Choroid plexus epithelial cell (primary cell): ENCODE results near the gene DCAF6.

Experiments
- DNase-seq: peaks from one replicate; pipeline ENCODE4 v3.0.0-alpha.2; 2010; ENCODE audit warnings: low read depth
- H3K4me3 ChIP-seq: 2 replicates; pipeline ENCODE4 v1.5.1; 2011; ENCODE audit warnings: low read depth, mild to moderate bottlenecking, control low read depth, low read length, moderate library complexity
- TF ChIP-seq, protein P1 (sequence below): conservative IDR thresholded peaks from 2 replicates; pipeline ENCODE4 v1.5.1; 2011; ENCODE audit warnings: low read depth, mild to moderate bottlenecking, control low read depth, inconsistent platforms, low read length, moderate library complexity

DCAF6 gene

DNA sequence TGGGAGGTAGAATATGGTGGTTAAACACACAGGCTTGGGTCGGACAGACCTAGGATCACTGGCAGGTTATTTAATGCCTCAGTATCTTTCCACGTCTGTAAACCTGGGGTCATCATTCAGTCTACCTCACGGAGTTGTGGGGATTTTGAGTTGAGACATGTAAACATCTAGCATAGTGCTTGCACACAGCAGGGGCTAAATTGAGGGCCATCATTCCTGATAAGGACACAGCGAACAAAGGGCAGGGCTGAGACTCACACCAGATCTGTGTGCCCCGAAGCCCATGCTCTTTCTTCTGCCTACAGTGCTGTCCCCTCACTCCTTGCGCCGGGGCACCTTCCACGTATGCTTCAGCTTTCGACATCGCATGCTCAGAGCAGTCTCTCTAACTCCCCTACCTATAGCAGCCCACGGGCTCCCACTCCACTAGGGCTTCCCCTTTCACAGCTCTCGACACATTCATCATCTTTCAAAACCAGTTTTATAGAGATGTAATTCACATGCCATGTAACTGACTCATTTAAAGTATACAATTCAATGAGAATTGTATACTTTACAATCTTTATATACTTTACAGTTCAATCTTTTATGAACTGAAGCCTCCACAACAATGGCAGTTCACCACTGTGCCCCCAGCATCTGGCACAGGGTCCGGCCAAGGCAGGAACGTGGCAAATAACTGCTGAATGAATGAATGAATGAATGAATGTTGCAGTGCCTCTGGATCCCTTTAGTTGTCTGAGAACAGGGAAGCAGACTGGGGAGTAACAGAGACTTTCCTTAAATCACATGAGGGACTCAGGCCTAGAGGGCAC is 152.2 kb downstream of the DCAF6 start:
- H3K4me3 ChIP-seq, result no peak overlapping the region
- no peak for DNase-seq
- TF ChIP-seq, protein P1, sequence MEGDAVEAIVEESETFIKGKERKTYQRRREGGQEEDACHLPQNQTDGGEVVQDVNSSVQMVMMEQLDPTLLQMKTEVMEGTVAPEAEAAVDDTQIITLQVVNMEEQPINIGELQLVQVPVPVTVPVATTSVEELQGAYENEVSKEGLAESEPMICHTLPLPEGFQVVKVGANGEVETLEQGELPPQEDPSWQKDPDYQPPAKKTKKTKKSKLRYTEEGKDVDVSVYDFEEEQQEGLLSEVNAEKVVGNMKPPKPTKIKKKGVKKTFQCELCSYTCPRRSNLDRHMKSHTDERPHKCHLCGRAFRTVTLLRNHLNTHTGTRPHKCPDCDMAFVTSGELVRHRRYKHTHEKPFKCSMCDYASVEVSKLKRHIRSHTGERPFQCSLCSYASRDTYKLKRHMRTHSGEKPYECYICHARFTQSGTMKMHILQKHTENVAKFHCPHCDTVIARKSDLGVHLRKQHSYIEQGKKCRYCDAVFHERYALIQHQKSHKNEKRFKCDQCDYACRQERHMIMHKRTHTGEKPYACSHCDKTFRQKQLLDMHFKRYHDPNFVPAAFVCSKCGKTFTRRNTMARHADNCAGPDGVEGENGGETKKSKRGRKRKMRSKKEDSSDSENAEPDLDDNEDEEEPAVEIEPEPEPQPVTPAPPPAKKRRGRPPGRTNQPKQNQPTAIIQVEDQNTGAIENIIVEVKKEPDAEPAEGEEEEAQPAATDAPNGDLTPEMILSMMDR, result no peak

DNA sequence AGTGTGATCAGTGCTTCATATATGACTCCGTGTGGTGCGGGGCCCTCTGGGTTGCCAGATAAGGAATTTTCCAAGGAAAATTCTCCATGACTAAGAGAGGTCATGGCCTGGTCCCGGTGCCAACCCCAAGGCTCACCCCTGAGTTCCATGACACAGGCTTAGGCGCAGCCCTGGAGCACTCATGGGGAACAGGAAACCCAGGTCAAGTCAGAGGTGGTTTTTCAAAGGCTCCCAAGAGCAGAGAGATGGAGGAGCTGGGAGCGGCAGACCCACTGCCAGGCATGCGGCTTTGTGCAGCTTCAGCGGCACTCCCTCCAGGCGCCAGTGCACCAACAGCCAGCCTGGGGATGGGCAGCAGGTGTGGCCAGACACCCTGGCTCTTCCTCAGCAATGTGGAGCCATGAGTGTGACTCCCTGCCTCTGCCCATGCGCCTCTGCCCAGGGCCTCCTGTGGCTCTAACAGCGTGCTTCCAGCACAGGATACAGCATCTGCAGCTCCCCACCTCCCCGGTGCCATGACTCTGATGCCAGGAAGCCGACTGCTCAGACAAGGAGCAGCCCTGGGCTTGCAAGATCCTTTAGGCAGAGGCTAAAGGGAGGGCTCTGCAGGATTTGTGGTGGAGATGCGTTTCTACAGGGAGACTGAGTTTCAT is 153.0 kb downstream of the DCAF6 start:
- TF ChIP-seq, protein P1, result no peak
- no peak overlapping the region for H3K4me3 ChIP-seq
- DNase-seq, result no peak

DNA sequence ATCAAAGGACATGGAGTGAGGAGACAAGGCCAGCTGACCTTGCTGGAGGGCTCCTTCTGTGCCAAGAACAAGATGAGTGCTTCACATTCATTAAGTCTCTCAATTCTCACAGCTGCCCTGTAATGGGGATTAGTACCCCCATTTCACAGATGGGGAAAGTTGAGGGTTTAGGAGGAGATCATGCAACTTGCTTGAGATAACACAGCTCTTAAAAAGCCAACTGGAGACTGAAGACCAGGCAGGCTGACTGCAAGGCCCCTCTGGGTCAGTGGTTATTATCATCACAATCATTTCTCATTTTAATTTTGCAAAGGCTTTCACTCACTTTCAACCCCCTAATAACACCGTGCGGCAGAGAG is 153.5 kb downstream of the DCAF6 start:
- TF ChIP-seq, protein P1, result no peak
- DNase-seq, result no peak
- no peak overlapping the region for H3K4me3 ChIP-seq

DNA sequence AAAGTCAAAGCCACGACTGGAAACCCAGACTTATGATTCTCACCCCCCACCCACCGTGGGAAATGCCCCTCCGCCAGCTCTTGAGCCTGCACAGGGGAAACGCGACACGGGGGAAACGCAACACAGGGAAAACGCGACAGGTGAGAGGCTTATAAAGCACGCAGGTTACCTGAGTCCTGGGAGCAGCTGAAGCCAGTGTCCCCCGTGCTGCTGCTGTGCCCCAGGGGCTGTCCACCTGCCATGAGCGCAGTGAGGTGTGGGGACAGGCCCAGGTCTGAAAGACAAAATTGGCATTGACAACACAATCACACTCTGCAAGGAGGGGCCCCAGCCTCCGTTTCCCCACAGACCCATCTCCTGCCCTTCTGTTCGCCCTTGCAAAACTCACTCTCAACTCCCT is 153.9 kb downstream of the DCAF6 start:
- H3K4me3 ChIP-seq, result no peak overlapping the region
- TF ChIP-seq, protein P1, result no peak
- DNase-seq, result no peak

DNA sequence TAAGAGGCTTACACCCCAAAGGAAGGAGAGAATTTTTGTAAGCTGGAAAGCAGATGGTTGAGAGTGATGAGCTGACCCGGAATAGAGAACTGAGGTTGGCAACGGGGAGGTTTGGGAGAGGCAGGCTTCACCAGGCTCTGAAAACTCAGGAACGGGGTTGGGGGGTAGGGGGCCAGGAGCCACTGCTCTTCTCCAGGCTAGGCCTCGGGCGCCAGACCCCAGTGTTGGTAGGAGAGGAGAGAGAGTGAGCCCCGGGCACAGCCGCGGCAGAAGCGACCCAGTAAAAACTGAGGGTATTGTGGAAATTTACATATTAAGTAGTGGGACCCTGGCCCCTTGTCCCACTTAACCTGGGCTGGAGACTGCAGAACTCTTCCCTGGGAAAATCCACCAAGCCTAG is 154.6 kb downstream of the DCAF6 start:
- DNase-seq, result no peak
- TF ChIP-seq, protein P1, result no peak
- H3K4me3 ChIP-seq, result no peak overlapping the region

DNA sequence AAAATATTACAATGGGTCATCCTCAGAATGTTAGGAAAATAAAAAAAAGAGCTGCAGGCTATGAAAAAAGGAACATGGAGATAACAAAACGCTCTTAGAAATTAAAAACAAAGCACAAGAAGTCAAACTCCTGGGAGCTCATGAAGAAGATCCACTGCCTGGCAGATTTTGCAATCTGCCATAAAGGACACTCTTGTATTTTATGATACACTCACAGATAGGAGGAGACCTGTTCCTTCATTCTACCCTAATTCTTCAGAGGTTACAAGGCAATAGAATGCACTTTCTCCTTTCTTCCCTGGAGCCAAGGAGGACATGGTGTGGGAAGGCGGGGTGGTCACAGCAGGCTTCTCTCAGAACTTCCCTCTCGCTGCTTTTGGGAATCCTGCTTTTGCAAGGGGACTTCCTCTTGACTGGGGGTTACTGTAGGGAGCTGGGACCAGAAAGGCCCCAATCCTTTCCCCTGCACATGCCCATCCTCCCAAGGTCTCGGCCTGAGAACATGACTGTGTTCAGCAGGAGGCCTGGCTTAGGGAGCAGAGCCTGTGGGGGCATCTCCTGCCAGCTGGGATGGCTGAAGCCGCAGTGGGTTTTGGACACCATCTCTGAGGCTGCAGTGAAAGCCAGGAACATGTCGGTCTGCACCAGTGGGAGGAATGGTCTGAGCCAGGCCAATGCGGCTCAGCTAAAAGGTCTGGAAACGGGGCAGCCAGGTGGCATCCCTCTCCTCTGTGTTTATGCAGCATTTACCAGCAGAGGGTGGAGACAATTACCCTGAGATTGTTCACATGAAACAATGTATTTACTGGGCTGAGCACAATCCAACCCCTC is 155.5 kb downstream of the DCAF6 start:
- TF ChIP-seq, protein P1, result no peak
- H3K4me3 ChIP-seq, result no peak overlapping the region
- no peak for DNase-seq
